Stimulated activated naive CD8-positive, alpha-beta T cell treated with anti-CD3 and anti-CD28 coated beads, Interleukin-15, Interleukin-2, amounts not matched to agents 100 ng/mL and 50 ng/mL, for 24 hours (primary cell): ENCODE data around the gene DNAAF5.
"Not testable (repeated sequence)": the region's sequence is repeated elsewhere in the genome, so short reads cannot be mapped to it uniquely, and the experiment has no call there.

Experiments used
- H3K27ac Mint-ChIP-seq: one replicate; pipeline ENCODE4 v1.8.0; 2021; ENCODE audit warnings: mild to moderate bottlenecking, mixed read lengths
- H3K27me3 Mint-ChIP-seq: one replicate; pipeline ENCODE4 v1.8.0; 2021; ENCODE audit warnings: mixed read lengths
- H3K36me3 Mint-ChIP-seq: one replicate; pipeline ENCODE4 v1.8.0; 2021; ENCODE audit warnings: low read depth, mixed read lengths
- H3K4me1 Mint-ChIP-seq: one replicate; pipeline ENCODE4 v1.8.0; 2021; ENCODE audit warnings: low read depth, mixed read lengths
- H3K4me3 Mint-ChIP-seq: one replicate; pipeline ENCODE4 v1.8.0; 2021; ENCODE audit warnings: mild to moderate bottlenecking, mixed read lengths
- H3K9me3 Mint-ChIP-seq: one replicate; pipeline ENCODE4 v1.8.0; 2021; ENCODE audit warnings: mixed read lengths

Gene DNAAF5

DNA sequence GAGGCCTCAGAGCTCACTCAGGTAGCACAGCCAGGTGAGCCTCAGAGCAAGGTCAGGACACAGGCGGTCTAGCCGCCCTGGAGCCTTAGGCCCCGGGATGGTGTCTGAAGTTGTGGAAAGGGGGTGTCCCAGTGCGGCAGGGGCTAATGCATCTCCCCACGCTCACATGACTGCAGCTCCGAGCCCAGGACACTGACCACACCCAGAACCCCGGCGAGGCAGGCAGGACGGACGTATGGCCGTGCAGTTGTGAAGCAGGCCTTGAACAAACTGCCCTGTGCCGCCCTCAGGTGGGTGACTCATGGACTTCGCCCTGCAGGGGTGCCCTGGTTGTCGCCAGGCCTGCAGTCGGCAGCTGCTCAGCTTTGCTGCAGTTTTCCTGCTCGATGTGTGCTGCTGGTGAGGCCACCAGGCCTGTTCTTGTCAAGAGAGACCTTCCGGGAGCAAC, 5.6 kb downstream of the DNAAF5 start:
- no peaks in the 10 kb centered on the region for H3K27me3 Mint-ChIP-seq
- no peak overlapping the region for H3K4me3 Mint-ChIP-seq
- peaks cover 10% of the 10 kb centered on the region for H3K4me1 Mint-ChIP-seq
- no peak overlapping the region for H3K27ac Mint-ChIP-seq
- H3K9me3 Mint-ChIP-seq: no peaks in the 10 kb centered on the region
- H3K36me3 Mint-ChIP-seq: peaks cover 11% of the 10 kb centered on the region

GRCh38 chr7:732556-732955, 6.1 kb downstream of the DNAAF5 start:
- no peak overlapping the region for H3K4me3 Mint-ChIP-seq
- H3K9me3 Mint-ChIP-seq: no peaks in the 10 kb centered on the region
- peaks cover 15% of the 10 kb centered on the region for H3K36me3 Mint-ChIP-seq
- H3K27me3 Mint-ChIP-seq: no peaks in the 10 kb centered on the region
- no peak overlapping the region for H3K27ac Mint-ChIP-seq
- peaks cover 10% of the 10 kb centered on the region for H3K4me1 Mint-ChIP-seq

GRCh38 chr7:734214-734613, 7.7 kb downstream of the DNAAF5 start:
- no peaks in the 10 kb centered on the region for H3K4me1 Mint-ChIP-seq
- H3K27ac Mint-ChIP-seq: no peak overlapping the region
- no peak overlapping the region for H3K4me3 Mint-ChIP-seq
- H3K36me3 Mint-ChIP-seq: peaks cover 25% of the 10 kb centered on the region
- no peaks in the 10 kb centered on the region for H3K27me3 Mint-ChIP-seq
- no peaks in the 10 kb centered on the region for H3K9me3 Mint-ChIP-seq

- H3K4me1 Mint-ChIP-seq: no peaks in the 10 kb centered on the region
Observed at GRCh38 chr7:734808-735207, 8.3 kb downstream of the DNAAF5 start.

DNA sequence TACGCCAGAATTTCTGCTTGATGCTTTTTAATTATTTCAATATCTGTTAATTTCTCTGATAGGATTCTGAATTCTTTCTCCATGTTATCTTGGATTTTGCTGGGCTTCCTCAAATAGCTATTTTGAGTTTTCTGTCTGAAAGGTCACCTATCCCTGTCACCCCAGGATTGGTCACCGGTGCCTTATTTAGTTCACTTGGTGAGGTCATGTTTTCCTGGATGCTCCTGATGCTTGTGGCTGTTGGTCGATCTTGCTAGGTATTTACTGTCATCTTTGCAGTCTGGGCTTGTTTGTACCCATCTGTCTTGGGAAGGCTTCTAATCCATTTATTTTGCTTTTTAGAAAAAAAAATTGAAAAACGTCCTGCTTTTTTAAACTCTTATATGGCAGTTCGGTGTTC, 11.7 kb downstream of the DNAAF5 start:
- Mint-ChIP-seq H3K36me3 (peaks cover 29% of the 10 kb centered on the region), H3K4me3 (no peak overlapping the region), H3K4me1 (no peaks in the 10 kb centered on the region), H3K27me3 (no peaks in the 10 kb centered on the region), H3K27ac (no peak overlapping the region), H3K9me3 (no peaks in the 10 kb centered on the region)

More at GRCh38 chr7:734808-735207, 8.3 kb downstream of the DNAAF5 start:
- H3K36me3 Mint-ChIP-seq: peaks cover 28% of the 10 kb centered on the region
- H3K27me3 Mint-ChIP-seq: no peaks in the 10 kb centered on the region
- no peak overlapping the region for H3K27ac Mint-ChIP-seq
- H3K4me3 Mint-ChIP-seq: no peak overlapping the region
- no peaks in the 10 kb centered on the region for H3K9me3 Mint-ChIP-seq

DNA sequence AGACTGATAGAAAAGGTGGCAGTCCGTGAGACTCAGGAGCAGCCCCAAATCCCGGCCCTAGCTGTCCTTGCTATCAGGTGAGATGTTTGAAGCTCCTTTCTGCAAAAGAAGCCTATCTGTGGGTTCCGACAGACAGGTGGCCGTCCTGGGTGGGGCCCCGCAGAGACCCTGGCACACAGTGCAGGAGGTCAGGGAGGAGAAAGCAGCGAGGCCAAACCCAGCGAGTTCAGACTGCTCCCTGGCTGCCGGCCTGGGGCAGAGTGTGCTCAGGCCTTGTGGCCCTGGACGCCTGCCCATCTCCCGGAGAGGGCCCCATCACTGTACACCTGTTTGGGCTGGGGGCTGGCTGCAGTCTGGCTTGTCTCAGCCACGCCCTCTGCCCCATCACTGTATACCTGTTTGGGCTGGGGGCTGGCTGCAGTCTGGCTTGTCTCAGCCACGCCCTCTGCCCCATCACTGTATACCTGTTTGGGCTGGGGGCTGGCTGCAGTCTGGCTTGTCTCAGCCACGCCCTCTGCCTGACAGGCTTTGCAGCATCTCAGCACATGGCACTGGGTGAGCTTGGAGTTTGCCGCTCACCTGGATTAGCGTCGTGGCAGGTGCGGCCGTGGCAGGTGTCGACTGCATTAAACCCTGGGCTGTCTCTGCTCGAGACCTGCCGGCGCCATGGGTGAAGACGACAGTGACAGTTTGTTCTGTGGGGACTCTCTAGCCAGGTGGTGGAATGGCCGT, 12.4 kb downstream of the DNAAF5 start:
- Mint-ChIP-seq H3K36me3 (peaks cover 32% of the 10 kb centered on the region), H3K4me3 (no peak overlapping the region), H3K9me3 (no peaks in the 10 kb centered on the region), H3K27me3 (no peaks in the 10 kb centered on the region), H3K27ac (no peak overlapping the region), H3K4me1 (no peaks in the 10 kb centered on the region)

- Mint-ChIP-seq H3K9me3 (no peaks in the 10 kb centered on the region), H3K27me3 (no peaks in the 10 kb centered on the region), H3K4me1 (no peaks in the 10 kb centered on the region), H3K27ac (no peak overlapping the region), H3K4me3 (no peak overlapping the region), H3K36me3 (peaks cover 38% of the 10 kb centered on the region)
Observed at GRCh38 chr7:739455-739982, 13.0 kb downstream of the DNAAF5 start.

GRCh38 chr7:739983-740942, 13.8 kb downstream of the DNAAF5 start:
- Mint-ChIP-seq H3K9me3 (no peaks in the 10 kb centered on the region), H3K36me3 (peaks cover 44% of the 10 kb centered on the region), H3K27me3 (no peaks in the 10 kb centered on the region), H3K4me1 (no peaks in the 10 kb centered on the region), H3K4me3 (no peak overlapping the region), H3K27ac (no peak overlapping the region)

DNA sequence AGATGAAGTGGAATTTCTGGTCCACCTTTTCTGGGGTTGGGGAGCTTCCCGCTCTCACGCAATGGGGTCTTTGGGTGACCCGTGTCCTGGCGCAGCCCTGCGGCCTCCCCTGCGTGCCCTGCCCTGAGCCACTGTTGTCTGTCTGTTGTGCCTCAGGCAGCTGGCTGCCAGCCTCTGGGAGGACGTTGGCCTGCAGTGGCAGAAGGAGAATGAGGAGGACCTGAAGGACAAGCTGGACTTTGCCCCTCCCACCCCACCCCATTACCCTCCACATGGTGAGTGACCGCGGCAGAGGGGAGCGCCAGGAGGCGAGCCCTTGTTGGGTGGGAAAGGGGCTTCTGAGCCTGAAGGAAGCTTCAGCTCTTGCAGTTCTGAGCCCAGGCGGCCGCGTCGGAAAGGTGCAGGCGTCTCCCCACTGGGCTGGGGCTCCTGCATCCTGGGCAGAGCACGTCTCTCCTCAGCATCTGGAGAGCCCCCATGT, 14.7 kb downstream of the DNAAF5 start:
- H3K4me1 Mint-ChIP-seq: no peaks in the 10 kb centered on the region
- no peak overlapping the region for H3K27ac Mint-ChIP-seq
- H3K36me3 Mint-ChIP-seq: peaks cover 50% of the 10 kb centered on the region
- H3K9me3 Mint-ChIP-seq: no peaks in the 10 kb centered on the region
- no peaks in the 10 kb centered on the region for H3K27me3 Mint-ChIP-seq
- no peak overlapping the region for H3K4me3 Mint-ChIP-seq

DNA sequence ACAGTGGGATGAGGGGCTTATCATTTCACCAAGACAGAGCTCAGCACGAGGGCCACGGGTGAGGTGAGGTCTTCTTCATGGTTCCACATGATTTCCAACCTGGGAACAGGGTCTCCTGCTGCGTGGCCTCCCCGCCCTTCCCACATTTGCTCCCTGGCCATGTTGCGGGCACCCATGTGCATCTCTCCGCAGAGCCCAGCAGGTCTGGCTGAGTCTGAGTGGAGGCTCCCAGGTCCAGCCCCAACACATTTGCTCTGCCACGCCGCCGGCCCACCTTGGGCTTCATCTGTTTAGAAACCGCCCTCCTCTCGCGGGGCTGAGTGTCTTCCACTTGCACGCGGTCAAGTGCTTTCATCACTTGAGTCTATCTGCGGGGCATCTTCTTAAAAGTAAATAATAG, 15.4 kb downstream of the DNAAF5 start:
- Mint-ChIP-seq H3K27ac (no peak overlapping the region), H3K9me3 (no peaks in the 10 kb centered on the region), H3K4me1 (no peaks in the 10 kb centered on the region), H3K36me3 (peaks cover 50% of the 10 kb centered on the region), H3K4me3 (no peak overlapping the region), H3K27me3 (no peaks in the 10 kb centered on the region)

- no peaks in the 10 kb centered on the region for H3K9me3 Mint-ChIP-seq
- no peak overlapping the region for H3K27ac Mint-ChIP-seq
- H3K36me3 Mint-ChIP-seq: peaks cover 44% of the 10 kb centered on the region
- no peak overlapping the region for H3K4me3 Mint-ChIP-seq
- no peaks in the 10 kb centered on the region for H3K4me1 Mint-ChIP-seq
- H3K27me3 Mint-ChIP-seq: no peaks in the 10 kb centered on the region
Observed at GRCh38 chr7:742791-743190, 16.3 kb downstream of the DNAAF5 start.

GRCh38 chr7:743341-744127, 17.0 kb downstream of the DNAAF5 start:
- peaks cover 36% of the 10 kb centered on the region for H3K36me3 Mint-ChIP-seq
- H3K4me3 Mint-ChIP-seq, H3K4me1 Mint-ChIP-seq, H3K27me3 Mint-ChIP-seq, H3K9me3 Mint-ChIP-seq, H3K27ac Mint-ChIP-seq: not testable (repeated sequence)

- H3K9me3 Mint-ChIP-seq, H3K4me1 Mint-ChIP-seq, H3K27ac Mint-ChIP-seq, H3K4me3 Mint-ChIP-seq, H3K27me3 Mint-ChIP-seq: not testable (repeated sequence)
- peaks cover 36% of the 10 kb centered on the region for H3K36me3 Mint-ChIP-seq
Observed at GRCh38 chr7:744128-744520, 17.6 kb downstream of the DNAAF5 start.

GRCh38 chr7:744854-745430, 18.4 kb downstream of the DNAAF5 start:
- no peak overlapping the region for H3K4me3 Mint-ChIP-seq
- no peak overlapping the region for H3K27ac Mint-ChIP-seq
- H3K27me3 Mint-ChIP-seq: no peaks in the 10 kb centered on the region
- H3K4me1 Mint-ChIP-seq: no peaks in the 10 kb centered on the region
- no peaks in the 10 kb centered on the region for H3K9me3 Mint-ChIP-seq
- H3K36me3 Mint-ChIP-seq: peaks cover 40% of the 10 kb centered on the region
